Measurements from ENCODE around the gene TLE3. TPM values are rescaled to one million over a fixed set of nuclear protein-coding genes. Genes with fewer than 3 reads are reported as not detected.

The TLE3 gene
- total RNA-seq, 4 donors from 2014 or later: 44.0 to 159 (median 78.8) TPM

DNA sequence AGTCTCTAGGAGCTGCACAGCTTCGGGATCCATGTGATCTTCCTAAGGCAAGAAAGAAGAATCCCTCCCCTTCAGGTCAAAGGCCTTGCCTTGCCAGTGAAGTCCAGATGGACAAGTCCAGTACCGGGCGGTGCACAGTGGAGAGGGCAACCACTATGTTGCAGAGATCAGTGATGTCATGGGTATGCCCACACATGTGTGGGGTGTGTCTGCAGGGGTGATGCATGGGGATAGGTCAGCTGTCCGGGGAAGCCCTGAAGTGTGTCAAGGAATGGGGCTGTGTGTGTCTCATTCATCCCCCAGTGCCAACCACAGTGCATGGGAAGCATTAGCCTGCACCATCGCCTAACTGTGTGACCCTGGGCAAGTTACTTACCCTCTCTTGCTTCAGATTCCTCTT lies 66.5 kb downstream of the TLE3 start:
- no peak for DNase-seq (ENCODE audit: low spot score)
- TF ChIP-seq, protein P1, sequence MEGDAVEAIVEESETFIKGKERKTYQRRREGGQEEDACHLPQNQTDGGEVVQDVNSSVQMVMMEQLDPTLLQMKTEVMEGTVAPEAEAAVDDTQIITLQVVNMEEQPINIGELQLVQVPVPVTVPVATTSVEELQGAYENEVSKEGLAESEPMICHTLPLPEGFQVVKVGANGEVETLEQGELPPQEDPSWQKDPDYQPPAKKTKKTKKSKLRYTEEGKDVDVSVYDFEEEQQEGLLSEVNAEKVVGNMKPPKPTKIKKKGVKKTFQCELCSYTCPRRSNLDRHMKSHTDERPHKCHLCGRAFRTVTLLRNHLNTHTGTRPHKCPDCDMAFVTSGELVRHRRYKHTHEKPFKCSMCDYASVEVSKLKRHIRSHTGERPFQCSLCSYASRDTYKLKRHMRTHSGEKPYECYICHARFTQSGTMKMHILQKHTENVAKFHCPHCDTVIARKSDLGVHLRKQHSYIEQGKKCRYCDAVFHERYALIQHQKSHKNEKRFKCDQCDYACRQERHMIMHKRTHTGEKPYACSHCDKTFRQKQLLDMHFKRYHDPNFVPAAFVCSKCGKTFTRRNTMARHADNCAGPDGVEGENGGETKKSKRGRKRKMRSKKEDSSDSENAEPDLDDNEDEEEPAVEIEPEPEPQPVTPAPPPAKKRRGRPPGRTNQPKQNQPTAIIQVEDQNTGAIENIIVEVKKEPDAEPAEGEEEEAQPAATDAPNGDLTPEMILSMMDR (IDR thresholded peaks at IDR 0.05): no peak
- no peak for ATAC-seq (ENCODE audit: low FRiP score)

DNA sequence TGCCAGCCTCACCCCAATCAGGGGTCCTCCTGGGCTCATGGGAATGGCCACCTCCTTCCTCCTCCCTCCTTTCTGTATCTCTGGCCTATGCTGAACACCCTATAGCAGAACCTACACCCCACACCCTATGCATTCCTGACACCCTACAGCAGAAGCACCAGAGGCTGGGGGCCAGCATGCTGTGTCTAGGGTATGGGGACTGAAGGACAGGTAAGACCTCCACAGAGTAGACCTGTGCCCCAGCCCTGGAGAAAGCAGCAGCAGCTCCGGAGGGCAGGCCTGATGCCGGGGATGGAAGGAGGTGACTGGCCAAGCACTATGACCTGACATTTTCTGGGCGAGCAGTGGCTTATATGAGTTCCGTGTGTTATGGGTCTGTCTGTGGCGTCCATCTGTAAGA lies 66.9 kb downstream of the TLE3 start:
- TF ChIP-seq, protein P1 (IDR thresholded peaks at IDR 0.05): no peak
- DNase-seq (ENCODE audit: low spot score) (no peak), ATAC-seq (ENCODE audit: low FRiP score) (no peak)

DNA sequence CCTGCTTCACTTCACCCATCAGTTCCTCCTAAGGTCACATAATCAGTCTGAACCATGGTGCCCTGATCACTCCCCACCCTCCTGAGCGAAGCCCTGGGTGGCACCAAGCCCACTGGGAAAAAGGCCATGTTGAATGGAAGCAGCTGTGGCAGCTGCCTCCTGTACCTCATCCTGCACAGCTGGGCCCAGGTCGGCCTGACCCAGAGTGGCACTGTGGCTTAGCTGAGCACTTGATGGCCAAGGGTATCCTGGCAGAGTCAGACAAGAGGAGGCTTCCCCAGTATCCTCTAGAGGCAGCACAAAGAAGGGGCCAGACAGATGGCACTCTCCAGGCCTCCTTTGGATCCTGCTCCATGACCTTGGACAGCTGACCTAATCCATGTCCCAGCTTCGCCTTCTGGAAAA lies 68.4 kb downstream of the TLE3 start:
- no peak for DNase-seq (ENCODE audit: low spot score)
- TF ChIP-seq, protein P1 (IDR thresholded peaks at IDR 0.05): no peak
- no peak for ATAC-seq (ENCODE audit: low FRiP score)

DNA sequence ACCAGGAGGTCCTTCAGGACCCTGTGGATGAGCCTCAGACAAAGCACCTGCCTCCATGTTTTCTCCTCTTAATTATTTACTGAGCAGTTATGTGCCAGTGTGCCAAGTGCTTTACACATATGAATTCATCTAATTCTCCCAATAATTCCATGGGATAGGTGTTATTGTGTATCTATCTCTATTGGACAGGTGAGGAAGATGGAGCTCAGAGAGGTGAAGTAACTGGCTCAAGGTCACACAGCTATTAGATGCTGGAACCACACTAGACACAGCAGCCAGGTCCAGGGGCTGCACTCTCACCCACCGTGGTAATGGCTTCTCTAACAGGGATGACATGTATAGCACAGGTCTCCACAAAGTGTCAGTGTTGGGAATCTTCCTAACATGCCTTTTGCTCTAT lies 70.2 kb downstream of the TLE3 start:
- ATAC-seq (ENCODE audit: low FRiP score): no peak
- TF ChIP-seq, protein P1 (IDR thresholded peaks at IDR 0.05): no peak
- DNase-seq (ENCODE audit: low spot score): no peak

DNA sequence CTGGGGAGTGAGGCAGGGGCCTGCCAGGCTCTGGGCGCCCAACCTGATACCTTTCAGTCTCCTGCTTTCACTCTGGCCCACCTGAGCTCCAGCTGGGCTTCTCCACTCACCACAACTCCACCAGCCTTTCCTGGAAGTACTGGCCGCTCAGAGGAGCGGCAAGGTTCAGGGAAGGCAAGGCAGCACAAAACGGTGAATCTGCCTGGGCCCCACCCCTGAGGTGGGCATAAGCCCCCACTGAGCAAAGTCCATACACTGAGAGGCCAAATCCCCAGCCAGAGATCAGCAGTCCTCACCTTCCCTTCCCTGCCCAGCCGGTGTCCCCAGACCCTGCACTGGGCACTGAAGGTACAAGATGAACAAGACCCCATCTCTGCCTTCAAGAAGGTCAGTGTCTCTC lies 70.7 kb downstream of the TLE3 start:
- ATAC-seq (ENCODE audit: low FRiP score) (no peak), DNase-seq (ENCODE audit: low spot score) (no peak)
- TF ChIP-seq, protein P1 (IDR thresholded peaks at IDR 0.05): no peak

DNA sequence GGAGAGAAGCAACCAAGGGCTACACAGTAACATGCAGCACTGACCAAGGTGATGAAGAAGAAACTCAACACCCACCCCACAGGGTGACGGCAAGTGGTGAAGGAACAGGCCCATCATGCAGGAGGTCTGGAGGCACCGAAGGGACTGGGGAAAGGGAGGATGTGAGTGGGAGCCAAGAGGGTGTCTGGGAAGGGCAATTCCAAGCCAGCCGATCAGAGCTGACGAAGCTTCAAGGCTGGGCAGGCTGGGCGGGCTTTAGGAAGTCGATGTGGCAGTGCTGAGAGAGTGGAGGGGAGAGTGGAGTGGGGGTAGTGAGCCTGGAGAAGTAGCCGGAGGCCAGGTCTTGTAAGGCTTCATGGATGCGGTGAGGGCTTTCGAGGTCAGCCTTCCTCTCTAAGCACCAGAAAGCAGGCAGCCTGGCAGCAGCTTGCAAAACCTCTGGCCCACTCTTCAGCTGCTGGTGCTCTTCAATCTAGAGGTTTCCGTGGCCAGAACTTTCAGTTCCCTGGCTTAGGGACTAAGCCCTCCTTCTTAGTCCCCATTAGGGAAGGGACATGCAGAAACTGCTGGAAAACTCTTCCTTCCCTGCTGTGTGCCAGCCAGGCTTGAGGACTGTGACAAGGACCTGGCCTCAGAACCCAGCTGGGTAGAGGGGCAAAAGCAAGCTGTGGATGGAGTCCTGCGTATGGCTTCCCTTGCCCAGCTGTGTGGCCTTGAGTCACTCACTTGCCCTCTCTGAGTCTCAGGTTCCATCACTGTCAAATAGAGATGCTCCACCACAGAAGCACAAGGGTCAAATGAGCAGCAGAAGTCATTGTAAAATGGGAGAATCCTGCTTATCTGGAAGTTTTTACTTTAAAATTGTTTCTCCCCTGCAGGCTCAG lies 72.1 kb downstream of the TLE3 start:
- ATAC-seq (ENCODE audit: low FRiP score) (no peak), DNase-seq (ENCODE audit: low spot score) (no peak)
- TF ChIP-seq, protein P1 (IDR thresholded peaks at IDR 0.05): no peak

DNA sequence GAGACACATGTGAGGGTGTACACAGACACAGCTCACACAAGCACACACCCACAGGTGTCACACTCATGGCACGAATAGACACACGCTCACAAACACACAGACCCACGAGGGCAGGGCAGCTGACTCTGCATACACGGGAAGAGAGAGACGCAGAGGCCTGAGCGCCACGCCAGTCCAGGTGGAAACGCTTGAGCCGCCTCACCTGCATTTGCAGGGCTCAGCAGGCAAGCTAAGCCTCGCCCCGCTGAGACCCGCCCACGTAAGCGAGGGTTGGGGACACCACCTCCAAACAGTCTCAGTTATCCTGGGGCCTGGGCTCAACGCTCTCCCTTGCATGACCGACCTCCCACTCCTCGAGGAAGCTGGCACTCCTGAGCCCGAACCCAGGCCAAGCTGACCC lies 73.2 kb downstream of the TLE3 start:
- no peak for DNase-seq (ENCODE audit: low spot score)
- ATAC-seq (ENCODE audit: low FRiP score): no peak
- TF ChIP-seq, protein P1 (IDR thresholded peaks at IDR 0.05): no peak

Data from omental fat pad (tissue), 4 donors.